ENCODE measurements around the gene CTNNBIP1.

Gene CTNNBIP1

DNA sequence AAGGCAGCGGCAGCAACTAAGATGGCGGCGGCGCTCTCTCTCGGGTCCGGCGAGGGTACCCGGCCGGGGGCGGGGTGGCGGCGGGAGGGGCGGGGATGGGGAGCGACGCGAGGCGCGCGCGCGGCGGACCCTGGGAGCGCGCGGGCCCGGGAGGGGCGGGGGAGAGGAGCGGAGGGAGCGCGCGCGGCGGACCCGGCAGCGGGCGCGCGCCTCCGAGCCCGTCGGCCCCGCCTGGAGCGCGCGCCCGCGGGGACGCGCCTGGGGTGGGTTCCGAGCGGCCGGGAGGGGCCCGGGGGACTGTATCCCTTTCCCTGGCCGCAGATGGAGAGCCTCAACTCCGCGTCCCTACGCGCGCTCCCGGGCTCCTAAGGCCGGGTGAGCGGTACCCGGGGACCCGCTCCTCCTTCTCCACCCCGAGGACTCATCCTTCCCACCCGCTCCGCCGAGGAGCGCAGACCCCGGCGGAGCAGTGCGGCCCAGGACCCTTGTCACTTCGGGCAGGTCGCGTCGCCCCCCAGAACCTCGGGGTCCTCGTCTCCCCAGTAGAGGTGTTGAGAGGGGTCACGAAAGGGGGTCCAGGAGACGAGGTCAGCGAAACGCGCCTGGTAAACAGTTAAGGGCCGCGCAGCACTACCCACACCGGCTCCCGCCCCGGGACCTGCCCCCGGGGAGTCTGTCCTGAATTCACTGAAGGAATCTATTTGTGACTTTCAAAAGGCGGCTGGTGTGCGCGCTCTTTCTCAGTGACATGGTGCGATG, 85.9 kb downstream of the CTNNBIP1 start, which contains the start of gene CLSTN1:
CLSTN1 (minus strand) TSS at position 23 of the 759 bp plus-strand sequence. CDS start 232 bp downstream, outside the sequence.
- H3K36me3 ChIP-seq (replicated peaks) = no peaks in the 10 kb centered on the region
- H3K4me3 ChIP-seq (ENCODE audit: low read depth, low read length) = peak within 1 kb of the TSS; percentile 89
- peak; percentile 75 for DNase-seq
- TF ChIP-seq, protein P1, sequence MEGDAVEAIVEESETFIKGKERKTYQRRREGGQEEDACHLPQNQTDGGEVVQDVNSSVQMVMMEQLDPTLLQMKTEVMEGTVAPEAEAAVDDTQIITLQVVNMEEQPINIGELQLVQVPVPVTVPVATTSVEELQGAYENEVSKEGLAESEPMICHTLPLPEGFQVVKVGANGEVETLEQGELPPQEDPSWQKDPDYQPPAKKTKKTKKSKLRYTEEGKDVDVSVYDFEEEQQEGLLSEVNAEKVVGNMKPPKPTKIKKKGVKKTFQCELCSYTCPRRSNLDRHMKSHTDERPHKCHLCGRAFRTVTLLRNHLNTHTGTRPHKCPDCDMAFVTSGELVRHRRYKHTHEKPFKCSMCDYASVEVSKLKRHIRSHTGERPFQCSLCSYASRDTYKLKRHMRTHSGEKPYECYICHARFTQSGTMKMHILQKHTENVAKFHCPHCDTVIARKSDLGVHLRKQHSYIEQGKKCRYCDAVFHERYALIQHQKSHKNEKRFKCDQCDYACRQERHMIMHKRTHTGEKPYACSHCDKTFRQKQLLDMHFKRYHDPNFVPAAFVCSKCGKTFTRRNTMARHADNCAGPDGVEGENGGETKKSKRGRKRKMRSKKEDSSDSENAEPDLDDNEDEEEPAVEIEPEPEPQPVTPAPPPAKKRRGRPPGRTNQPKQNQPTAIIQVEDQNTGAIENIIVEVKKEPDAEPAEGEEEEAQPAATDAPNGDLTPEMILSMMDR (IDR thresholded peaks at IDR 0.05; ENCODE audit: low read depth, low read length, missing control alignments) = no peak
- in situ Hi-C loops (cut with HindIII; ENCODE audit: low pct_ligation_motif_present, low sequenced_read_pairs) = no loop called here
- no peak within 1 kb of the TSS for H3K27ac ChIP-seq
- H3K27me3 ChIP-seq (replicated peaks) = no peaks in the 10 kb centered on the region

DNA sequence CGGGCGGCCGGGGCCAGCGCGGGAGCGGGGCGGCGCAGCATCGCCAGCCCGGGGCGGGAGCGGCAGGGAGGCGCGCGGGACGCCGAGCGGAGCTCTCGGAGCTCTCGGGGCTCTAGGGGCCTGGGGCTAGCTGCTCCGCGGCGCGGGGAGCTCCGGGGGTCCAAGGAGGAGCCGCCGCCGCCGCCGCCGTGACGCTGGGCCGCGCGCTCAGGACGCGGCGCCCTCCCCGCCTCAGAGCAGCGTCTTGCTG, 86.5 kb downstream of the CTNNBIP1 start:
- TF ChIP-seq, protein P1 (IDR thresholded peaks at IDR 0.05; ENCODE audit: low read depth, low read length, missing control alignments) = no peak
- DNase-seq = no peak
- in situ Hi-C loops (cut with HindIII; ENCODE audit: low pct_ligation_motif_present, low sequenced_read_pairs) = no loop called here
- H3K27ac ChIP-seq = no peak overlapping the region
- H3K4me3 ChIP-seq (ENCODE audit: low read depth, low read length) = peak overlapping the region; percentile 89
- H3K36me3 ChIP-seq (replicated peaks) = no peaks in the 10 kb centered on the region
- no peaks in the 10 kb centered on the region for H3K27me3 ChIP-seq (replicated peaks)

DNA sequence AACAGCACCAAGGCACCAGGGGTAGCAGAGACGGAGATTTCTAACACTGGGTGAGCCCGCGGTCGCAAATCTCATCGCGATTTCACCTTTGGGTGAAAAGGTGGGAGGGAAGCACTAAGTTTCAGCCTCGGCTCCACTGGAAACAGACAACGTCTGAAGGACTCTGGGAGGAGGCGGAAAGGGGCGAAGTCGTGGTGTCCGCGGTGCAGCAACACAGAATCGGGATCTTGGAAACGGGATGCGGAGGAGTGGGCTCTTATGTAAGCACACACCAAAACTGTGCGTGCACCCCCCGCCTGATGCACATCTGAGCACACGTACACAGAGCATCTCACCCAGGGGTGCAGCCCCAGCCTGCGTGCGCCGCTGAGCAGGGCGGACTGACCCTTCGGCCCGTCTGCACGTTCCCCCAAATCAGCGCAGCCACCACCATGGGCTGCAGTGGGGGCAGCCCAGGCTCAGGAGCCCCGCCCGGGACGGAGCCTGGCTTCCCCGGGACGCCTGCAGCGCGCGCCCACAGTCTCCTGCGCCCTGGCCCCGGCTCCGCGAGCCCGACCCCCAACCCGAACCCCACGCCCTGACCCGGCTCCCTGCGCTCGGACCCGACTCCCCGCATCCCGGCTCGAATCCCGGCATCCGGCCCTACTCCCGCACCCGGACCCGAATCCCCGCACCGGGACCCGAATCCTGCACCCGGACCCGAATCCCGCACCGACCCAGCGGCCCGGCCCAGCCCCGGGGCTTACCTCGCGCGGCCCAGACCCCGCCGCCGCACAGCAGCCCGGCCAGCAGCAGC, 87.0 kb downstream of the CTNNBIP1 start:
- TF ChIP-seq, protein P1 (IDR thresholded peaks at IDR 0.05; ENCODE audit: low read depth, low read length, missing control alignments) = no peak
- Histone ChIP-seq H3K36me3 (replicated peaks) (no peaks in the 10 kb centered on the region), H3K27me3 (replicated peaks) (no peaks in the 10 kb centered on the region), H3K27ac (no peak overlapping the region), H3K4me3 (ENCODE audit: low read depth, low read length) (peak overlapping the region; percentile 89)
- in situ Hi-C loops (cut with HindIII; ENCODE audit: low pct_ligation_motif_present, low sequenced_read_pairs) = no loop called here
- no peak for DNase-seq

DNA sequence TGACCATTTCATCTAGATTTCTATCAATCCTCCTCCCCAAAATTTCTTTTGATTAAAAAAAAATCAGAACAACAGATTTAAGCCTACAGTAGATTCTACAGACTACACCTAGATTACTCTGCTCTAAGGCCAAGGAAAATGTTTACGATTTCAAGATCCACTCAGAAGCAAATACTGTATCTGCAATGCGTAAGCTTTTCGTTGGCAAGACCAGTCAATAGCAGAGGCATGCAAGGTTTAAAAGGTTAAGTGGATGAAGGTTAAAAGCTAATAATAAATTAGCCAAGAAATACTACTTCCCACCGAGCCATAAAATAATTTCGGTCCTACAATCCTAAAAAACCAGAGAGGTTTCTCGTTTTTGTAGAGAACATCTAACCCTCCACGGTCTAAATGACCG, 87.6 kb downstream of the CTNNBIP1 start:
- no peak for DNase-seq
- H3K27ac ChIP-seq = no peak overlapping the region
- H3K36me3 ChIP-seq (replicated peaks) = no peaks in the 10 kb centered on the region
- in situ Hi-C loops (cut with HindIII; ENCODE audit: low pct_ligation_motif_present, low sequenced_read_pairs) = no loop called here
- TF ChIP-seq, protein P1 (IDR thresholded peaks at IDR 0.05; ENCODE audit: low read depth, low read length, missing control alignments) = no peak
- peak overlapping the region; percentile 89 for H3K4me3 ChIP-seq (ENCODE audit: low read depth, low read length)
- no peaks in the 10 kb centered on the region for H3K27me3 ChIP-seq (replicated peaks)

DNA sequence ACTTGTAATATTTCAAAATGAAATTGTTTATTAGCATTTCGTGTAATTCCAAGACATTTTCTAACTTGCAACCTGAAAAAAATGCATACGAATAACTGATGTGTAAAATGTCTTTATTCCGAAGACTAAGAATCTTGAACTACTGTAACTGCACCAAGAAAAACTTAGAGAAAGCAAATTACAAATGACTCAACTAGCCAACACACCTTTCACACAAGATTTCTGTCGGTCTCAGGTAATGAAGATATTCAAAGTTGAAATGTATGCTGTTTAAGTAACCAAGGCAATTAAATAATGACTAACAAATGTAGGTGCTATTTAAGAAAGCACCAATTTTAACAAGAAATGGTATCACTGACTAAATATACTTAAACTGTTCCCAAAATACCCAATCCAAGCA, 88.4 kb downstream of the CTNNBIP1 start:
- in situ Hi-C loops (cut with HindIII; ENCODE audit: low pct_ligation_motif_present, low sequenced_read_pairs) = no loop called here
- Histone ChIP-seq H3K4me3 (ENCODE audit: low read depth, low read length) (no peak overlapping the region), H3K27ac (no peak overlapping the region), H3K36me3 (replicated peaks) (no peaks in the 10 kb centered on the region), H3K27me3 (replicated peaks) (no peaks in the 10 kb centered on the region)
- no peak for DNase-seq
- TF ChIP-seq, protein P1 (IDR thresholded peaks at IDR 0.05; ENCODE audit: low read depth, low read length, missing control alignments) = no peak

Measured in brain microvascular endothelial cell (primary cell).